Measurements from ENCODE around the gene STBD1. TPM values are rescaled to one million over a fixed set of nuclear protein-coding genes. Genes with fewer than 3 reads are reported as not detected.
"Not testable (repeated sequence)": the region's sequence is repeated elsewhere in the genome, so short reads cannot be mapped to it uniquely, and the experiment has no call there.

The STBD1 gene
- total RNA-seq, 1 experiment from 2014 or later, result 3.8 TPM

GRCh38 chr4:76354517-76355473 is 48.3 kb downstream of the STBD1 start:
- BruUV-seq (replicated peaks), result no TSS peak
- ChIA-PET CTCF (no interaction called here), POLR2A (no interaction called here)
- no peak for DNase-seq
- intact Hi-C loops (cut with micrococcal nuclease; ENCODE audit: unreplicated experiment), result no loop called here
- Histone ChIP-seq H3K36me3 (ENCODE audit: control insufficient read depth, insufficient read depth, low read length) (no peaks in the 10 kb centered on the region), H3K9me3 (peaks cover 6% of the 10 kb centered on the region; the same call in 1 of the 2 replicates), H3K4me3 (ENCODE audit: low read depth, low read length) (no peak overlapping the region), H3K27me3 (replicated peaks; ENCODE audit: control insufficient read depth, insufficient read depth, low read length) (no peaks in the 10 kb centered on the region), H3K4me1 (no peaks in the 10 kb centered on the region)
- Mint-ChIP-seq H3K4me1 (ENCODE audit: low read depth, unreplicated experiment) (peaks cover 7% of the 10 kb centered on the region), H3K4me3 (ENCODE audit: unreplicated experiment) (no peak overlapping the region), H3K9me3 (ENCODE audit: unreplicated experiment) (peaks cover 21% of the 10 kb centered on the region), H3K36me3 (ENCODE audit: insufficient read depth, unreplicated experiment) (no peaks in the 10 kb centered on the region), H3K27ac (ENCODE audit: unreplicated experiment) (no peak overlapping the region), H3K27me3 (ENCODE audit: insufficient read depth, unreplicated experiment) (no peaks in the 10 kb centered on the region)
- TF ChIP-seq CTCF (IDR thresholded peaks at IDR 0.05; ENCODE audit: insufficient read depth in 1 of 2, low read depth in 1 of 2, low read length in 1 of 2, severe bottlenecking in 1 of 2, unreplicated experiment in 1 of 2), result no peak

GRCh38 chr4:76357981-76358380 is 51.4 kb downstream of the STBD1 start:
- Mint-ChIP-seq H3K36me3 (ENCODE audit: insufficient read depth, unreplicated experiment) (no peaks in the 10 kb centered on the region), H3K4me3 (ENCODE audit: unreplicated experiment) (no peak overlapping the region), H3K27ac (ENCODE audit: unreplicated experiment) (no peak overlapping the region), H3K4me1 (ENCODE audit: low read depth, unreplicated experiment) (no peaks in the 10 kb centered on the region), H3K9me3 (ENCODE audit: unreplicated experiment) (peaks cover 30% of the 10 kb centered on the region), H3K27me3 (ENCODE audit: insufficient read depth, unreplicated experiment) (no peaks in the 10 kb centered on the region)
- no peak for TF ChIP-seq CTCF (IDR thresholded peaks at IDR 0.05; ENCODE audit: insufficient read depth in 1 of 2, low read depth in 1 of 2, low read length in 1 of 2, severe bottlenecking in 1 of 2, unreplicated experiment in 1 of 2)
- H3K27me3 ChIP-seq (replicated peaks; ENCODE audit: control insufficient read depth, insufficient read depth, low read length), result no peaks in the 10 kb centered on the region
- BruUV-seq (replicated peaks), result no TSS peak
- no peaks in the 10 kb centered on the region for H3K4me1 ChIP-seq
- H3K9me3 ChIP-seq, result peaks cover 8% of the 10 kb centered on the region; the same call in 1 of the 2 replicates
- CTCF ChIA-PET, result no interaction called here
- no peaks in the 10 kb centered on the region for H3K36me3 ChIP-seq (ENCODE audit: control insufficient read depth, insufficient read depth, low read length)
- POLR2A ChIA-PET, result no interaction called here
- intact Hi-C loops (cut with micrococcal nuclease; ENCODE audit: unreplicated experiment), result no loop called here
- no peak overlapping the region for H3K4me3 ChIP-seq (ENCODE audit: low read depth, low read length)
- DNase-seq, result no peak

GRCh38 chr4:76359881-76360466 is 53.4 kb downstream of the STBD1 start:
- intact Hi-C loops (cut with micrococcal nuclease; ENCODE audit: unreplicated experiment); H3K36me3 Mint-ChIP-seq (ENCODE audit: insufficient read depth, unreplicated experiment); CTCF ChIA-PET; POLR2A ChIA-PET; H3K36me3 ChIP-seq (ENCODE audit: control insufficient read depth, insufficient read depth, low read length); BruUV-seq (replicated peaks); H3K27me3 ChIP-seq (replicated peaks; ENCODE audit: control insufficient read depth, insufficient read depth, low read length); H3K27ac Mint-ChIP-seq (ENCODE audit: unreplicated experiment); H3K4me3 Mint-ChIP-seq (ENCODE audit: unreplicated experiment); H3K27me3 Mint-ChIP-seq (ENCODE audit: insufficient read depth, unreplicated experiment); H3K9me3 ChIP-seq; H3K4me1 ChIP-seq; DNase-seq; H3K4me3 ChIP-seq (ENCODE audit: low read depth, low read length); H3K4me1 Mint-ChIP-seq (ENCODE audit: low read depth, unreplicated experiment): not testable (repeated sequence)
- peaks cover 30% of the 10 kb centered on the region for H3K9me3 Mint-ChIP-seq (ENCODE audit: unreplicated experiment)

Other genes with a start within 250 kb of the STBD1 start
- gene ART3, start 232.0 kb upstream of the STBD1 start, total RNA-seq (2022), result not detected in 2 replicates
- gene NUP54, start 158.3 kb upstream of the STBD1 start, total RNA-seq (2022), result 64.9 and 68.8 TPM in 2 replicates
- gene SCARB2, start 92.9 kb upstream of the STBD1 start, total RNA-seq (2022), result 148 and 150 TPM in 2 replicates
- gene FAM47E, start 55.0 kb upstream of the STBD1 start, total RNA-seq (2022), result 6.3 and 6.6 TPM in 2 replicates
- 0.39 and 0.56 TPM in 2 replicates for gene CCDC158, start 114.4 kb downstream of the STBD1 start, total RNA-seq (2022)
- 16.3 and 25.3 TPM in 2 replicates for gene SHROOM3, start 128.5 kb downstream of the STBD1 start, total RNA-seq (2022)

Data from Caco-2 (cell line).